ENCODE results near the gene APOBEC3F. TPM values are rescaled to one million over a fixed set of nuclear protein-coding genes. Genes with fewer than 3 reads are reported as not detected.

Gene APOBEC3F
- total RNA-seq, 4 donors from 2014 or later: 1.8 to 3.9 (median 2.7) TPM

DNA sequence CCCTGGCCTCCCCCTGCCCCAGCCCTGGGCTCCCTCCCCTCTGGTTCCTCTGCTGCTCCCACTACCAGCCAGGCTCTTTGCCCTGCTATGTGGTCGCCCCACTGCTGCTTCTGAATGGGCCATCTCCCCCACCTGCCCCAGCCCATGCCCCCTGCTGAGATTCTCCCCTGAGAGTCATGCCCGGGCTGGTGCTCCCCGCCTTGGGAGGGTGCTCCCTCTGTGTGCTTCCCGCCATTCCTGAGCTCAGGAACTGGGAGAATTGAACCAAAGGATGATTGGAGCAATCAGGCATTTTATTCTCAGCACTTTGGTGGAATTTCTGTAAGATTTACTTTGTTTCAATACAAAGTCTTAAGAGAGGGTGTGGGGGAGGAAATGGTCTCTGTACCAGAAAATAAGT lies 12.9 kb upstream of the APOBEC3F start:
- TF ChIP-seq, protein P1, sequence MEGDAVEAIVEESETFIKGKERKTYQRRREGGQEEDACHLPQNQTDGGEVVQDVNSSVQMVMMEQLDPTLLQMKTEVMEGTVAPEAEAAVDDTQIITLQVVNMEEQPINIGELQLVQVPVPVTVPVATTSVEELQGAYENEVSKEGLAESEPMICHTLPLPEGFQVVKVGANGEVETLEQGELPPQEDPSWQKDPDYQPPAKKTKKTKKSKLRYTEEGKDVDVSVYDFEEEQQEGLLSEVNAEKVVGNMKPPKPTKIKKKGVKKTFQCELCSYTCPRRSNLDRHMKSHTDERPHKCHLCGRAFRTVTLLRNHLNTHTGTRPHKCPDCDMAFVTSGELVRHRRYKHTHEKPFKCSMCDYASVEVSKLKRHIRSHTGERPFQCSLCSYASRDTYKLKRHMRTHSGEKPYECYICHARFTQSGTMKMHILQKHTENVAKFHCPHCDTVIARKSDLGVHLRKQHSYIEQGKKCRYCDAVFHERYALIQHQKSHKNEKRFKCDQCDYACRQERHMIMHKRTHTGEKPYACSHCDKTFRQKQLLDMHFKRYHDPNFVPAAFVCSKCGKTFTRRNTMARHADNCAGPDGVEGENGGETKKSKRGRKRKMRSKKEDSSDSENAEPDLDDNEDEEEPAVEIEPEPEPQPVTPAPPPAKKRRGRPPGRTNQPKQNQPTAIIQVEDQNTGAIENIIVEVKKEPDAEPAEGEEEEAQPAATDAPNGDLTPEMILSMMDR (IDR thresholded peaks at IDR 0.05; ENCODE audit: low read depth): no peak

DNA sequence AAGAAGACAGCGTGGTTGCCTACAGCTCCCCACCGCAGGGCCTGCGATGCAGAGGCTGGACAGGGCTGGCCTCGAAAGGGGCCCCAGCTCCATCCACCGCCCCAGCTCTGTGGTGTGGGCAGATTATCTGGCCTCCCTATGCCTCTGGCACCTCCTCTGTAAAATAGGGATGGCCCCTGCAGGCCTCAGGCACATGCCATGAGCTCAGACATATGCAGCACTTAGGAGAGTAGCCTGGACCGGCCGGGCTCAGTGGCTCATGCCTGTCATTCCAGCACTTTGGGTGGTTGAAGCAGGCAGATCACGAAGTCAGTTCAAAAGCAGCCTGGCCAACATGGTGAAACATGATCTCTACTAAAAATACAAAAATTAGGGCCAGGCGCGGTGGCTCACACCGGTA lies 12.4 kb upstream of the APOBEC3F start:
- TF ChIP-seq, protein P1 (IDR thresholded peaks at IDR 0.05; ENCODE audit: low read depth): no peak

DNA sequence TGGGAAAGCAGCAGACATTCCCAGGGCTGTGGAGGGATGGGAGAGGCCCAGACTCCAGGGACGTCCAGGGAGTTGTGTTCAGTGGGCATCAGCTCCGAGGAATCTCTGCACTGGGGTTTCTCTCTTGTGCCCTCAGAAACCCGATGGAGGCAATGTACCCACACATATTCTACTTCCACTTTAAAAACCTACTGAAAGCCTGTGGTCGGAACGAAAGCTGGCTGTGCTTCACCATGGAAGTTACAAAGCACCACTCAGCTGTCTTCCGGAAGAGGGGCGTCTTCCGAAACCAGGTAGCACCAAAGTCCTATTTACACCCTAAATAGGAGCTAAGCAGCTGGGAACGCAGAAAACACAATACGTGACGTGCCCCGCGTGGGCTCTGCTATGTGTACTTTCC lies 11.4 kb upstream of the APOBEC3F start:
- TF ChIP-seq, protein P1 (IDR thresholded peaks at IDR 0.05; ENCODE audit: low read depth): no peak

DNA sequence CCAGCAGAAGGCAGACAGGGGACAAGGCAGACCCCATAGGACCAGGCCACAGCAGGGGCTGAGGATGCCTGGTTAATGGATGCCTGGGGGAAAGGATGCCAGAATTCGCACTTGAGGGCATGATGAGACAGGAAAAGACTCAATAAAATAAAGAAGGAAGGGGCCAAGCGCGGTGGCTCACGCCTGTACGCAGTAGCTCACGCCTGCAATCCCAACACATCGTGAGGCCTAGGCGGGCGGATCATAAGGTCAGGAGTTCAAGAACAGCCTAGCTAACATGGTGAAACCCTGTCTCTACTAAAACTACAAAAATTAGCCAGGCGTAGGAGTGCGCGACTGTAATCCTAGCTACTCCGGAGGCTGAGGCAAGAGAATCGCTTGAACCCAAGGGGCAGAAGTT lies 10.0 kb upstream of the APOBEC3F start:
- TF ChIP-seq, protein P1 (IDR thresholded peaks at IDR 0.05; ENCODE audit: low read depth): no peak

DNA sequence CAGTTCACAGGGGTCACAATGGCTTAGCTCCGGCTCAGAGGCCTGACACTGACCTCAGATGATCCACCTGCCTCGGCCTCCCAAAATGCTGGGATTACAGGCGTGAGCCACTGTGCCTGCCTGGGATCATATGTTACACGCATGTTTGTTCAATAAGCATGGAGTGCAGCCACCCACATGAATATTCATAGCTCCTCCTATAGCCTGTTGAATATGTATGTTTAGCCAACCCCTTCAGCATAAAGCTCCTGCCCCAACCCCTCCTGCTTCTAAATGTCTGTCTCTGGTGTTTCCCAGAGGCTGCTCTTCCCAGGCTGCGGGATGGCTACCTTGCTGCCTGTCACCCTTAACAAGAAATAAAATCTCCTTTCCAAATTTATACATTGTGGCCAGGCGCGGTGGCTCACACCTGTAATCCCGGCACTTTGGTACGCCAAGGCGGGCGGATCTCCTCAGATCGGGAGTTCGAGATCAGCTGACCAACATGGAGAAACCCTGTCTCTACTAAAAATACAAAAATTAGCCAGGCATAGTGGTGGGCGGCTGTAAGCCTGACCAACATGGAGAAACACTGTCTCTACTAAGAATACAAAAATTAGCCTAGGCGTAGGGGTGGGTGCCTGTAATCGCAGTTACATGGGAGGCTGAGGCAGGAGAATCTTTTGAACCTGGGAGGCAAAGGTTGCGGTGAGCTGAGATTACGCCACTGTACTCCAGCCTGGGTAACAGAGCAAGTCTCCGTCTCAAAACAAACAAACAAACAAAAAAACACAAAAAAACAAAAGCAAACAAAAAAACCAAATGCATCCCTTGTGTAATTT lies 1.1 kb upstream of the APOBEC3F start:
- TF ChIP-seq, protein P1 (IDR thresholded peaks at IDR 0.05; ENCODE audit: low read depth): no peak

DNA sequence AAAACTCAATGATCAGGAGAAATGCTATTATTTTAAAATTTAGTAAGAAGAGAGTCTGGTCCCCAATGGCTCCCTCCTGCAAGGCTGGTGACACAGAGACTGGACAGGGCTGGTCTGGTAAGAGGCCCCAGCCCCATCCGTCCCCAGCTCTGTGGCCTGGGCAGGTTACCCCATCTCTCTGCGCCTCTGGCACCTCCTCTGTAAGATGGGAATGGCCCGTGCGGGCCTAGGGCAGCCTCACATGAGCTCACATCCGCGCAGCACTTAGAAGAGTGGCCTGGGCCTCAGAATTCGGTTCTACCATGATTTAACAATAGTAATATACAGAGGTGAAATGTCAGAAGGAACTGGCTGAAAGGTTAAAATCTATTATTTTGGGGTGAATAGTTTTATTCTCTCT lies 1.2 kb downstream of the APOBEC3F start:
- TF ChIP-seq, protein P1 (IDR thresholded peaks at IDR 0.05; ENCODE audit: low read depth): no peak

DNA sequence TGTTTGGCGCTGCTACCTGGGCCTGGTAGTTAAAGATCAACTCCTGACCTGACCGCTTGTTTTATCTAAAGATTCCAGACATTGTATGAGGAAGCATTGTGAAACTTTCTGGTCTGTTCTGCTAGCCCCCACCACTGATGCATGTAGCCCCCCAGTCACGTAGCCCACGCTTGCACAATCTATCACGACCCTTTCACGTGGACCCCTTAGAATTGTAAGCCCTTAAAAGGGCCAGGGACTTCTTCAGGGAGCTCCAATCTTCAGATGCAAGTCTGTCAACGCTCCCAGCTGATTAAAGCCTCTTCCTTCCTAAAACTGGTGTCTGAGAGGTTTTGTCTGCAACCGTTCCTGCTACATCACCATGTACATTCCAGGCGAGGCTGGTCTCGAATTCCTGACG lies 15.0 kb downstream of the APOBEC3F start:
- TF ChIP-seq, protein P1 (IDR thresholded peaks at IDR 0.05; ENCODE audit: low read depth): no peak
